ENCODE data around the gene CCNDBP1.
"Not testable (repeated sequence)": the region's sequence is repeated elsewhere in the genome, so short reads cannot be mapped to it uniquely, and the experiment has no call there.

CCNDBP1 gene

GRCh38 chr15:43185157-43186002 lies at the start of gene CCNDBP1:
Gene CCNDBP1, plus strand, starts transcription at chr15:43185403. Its CDS starts 96 bp downstream, at chr15:43185499.
- no peak for TF ChIP-seq ZNF274 (IDR thresholded peaks at IDR 0.05; ENCODE audit: low read depth, low read length)

GRCh38 chr15:43143203-43143941 lies 41.8 kb upstream of the CCNDBP1 start:
- TF ChIP-seq ZNF274 (IDR thresholded peaks at IDR 0.05; ENCODE audit: low read depth, low read length), result no peak
- H3K4me3 ChIP-seq (ENCODE audit: low read length), result no peak overlapping the region

More at GRCh38 chr15:43185157-43186002, at the start of gene CCNDBP1:
- peak within 1 kb of the TSS; percentile 69 for H3K4me3 ChIP-seq (ENCODE audit: low read length)

GRCh38 chr15:43144512-43144911 lies 40.7 kb upstream of the CCNDBP1 start:
- TF ChIP-seq ZNF274 (IDR thresholded peaks at IDR 0.05; ENCODE audit: low read depth, low read length), result no peak
- no peak overlapping the region for H3K4me3 ChIP-seq (ENCODE audit: low read length)

GRCh38 chr15:43146184-43146583 lies 39.0 kb upstream of the CCNDBP1 start:
- TF ChIP-seq ZNF274 (IDR thresholded peaks at IDR 0.05; ENCODE audit: low read depth, low read length), result no peak
- no peak overlapping the region for H3K4me3 ChIP-seq (ENCODE audit: low read length)

- no peak overlapping the region for H3K4me3 ChIP-seq (ENCODE audit: low read length)
Observed at GRCh38 chr15:43150191-43150929, 34.8 kb upstream of the CCNDBP1 start.

GRCh38 chr15:43151688-43152087 lies 33.5 kb upstream of the CCNDBP1 start:
- no peak overlapping the region for H3K4me3 ChIP-seq (ENCODE audit: low read length)
- no peak for TF ChIP-seq ZNF274 (IDR thresholded peaks at IDR 0.05; ENCODE audit: low read depth, low read length)

More at GRCh38 chr15:43150191-43150929, 34.8 kb upstream of the CCNDBP1 start:
- TF ChIP-seq ZNF274 (IDR thresholded peaks at IDR 0.05; ENCODE audit: low read depth, low read length), result no peak

- H3K4me3 ChIP-seq (ENCODE audit: low read length), result no peak overlapping the region
- TF ChIP-seq ZNF274 (IDR thresholded peaks at IDR 0.05; ENCODE audit: low read depth, low read length), result no peak
Observed at GRCh38 chr15:43153269-43153668, 31.9 kb upstream of the CCNDBP1 start.

GRCh38 chr15:43165801-43166325 lies 19.3 kb upstream of the CCNDBP1 start:
- no peak for TF ChIP-seq ZNF274 (IDR thresholded peaks at IDR 0.05; ENCODE audit: low read depth, low read length)

GRCh38 chr15:43167261-43167660 lies 17.9 kb upstream of the CCNDBP1 start:
- not testable (repeated sequence) for H3K4me3 ChIP-seq (ENCODE audit: low read length)

More at GRCh38 chr15:43165801-43166325, 19.3 kb upstream of the CCNDBP1 start:
- H3K4me3 ChIP-seq (ENCODE audit: low read length), result no peak overlapping the region

GRCh38 chr15:43168192-43169107 lies 16.8 kb upstream of the CCNDBP1 start:
- no peak overlapping the region for H3K4me3 ChIP-seq (ENCODE audit: low read length)
- no peak for TF ChIP-seq ZNF274 (IDR thresholded peaks at IDR 0.05; ENCODE audit: low read depth, low read length)

GRCh38 chr15:43169888-43170287 lies 15.3 kb upstream of the CCNDBP1 start:
- H3K4me3 ChIP-seq (ENCODE audit: low read length), result no peak overlapping the region
- no peak for TF ChIP-seq ZNF274 (IDR thresholded peaks at IDR 0.05; ENCODE audit: low read depth, low read length)

- H3K4me3 ChIP-seq (ENCODE audit: low read length), result not testable (repeated sequence)
Observed at GRCh38 chr15:43175656-43176309, 9.4 kb upstream of the CCNDBP1 start.

GRCh38 chr15:43177147-43177546 lies 8.1 kb upstream of the CCNDBP1 start:
- not testable (repeated sequence) for H3K4me3 ChIP-seq (ENCODE audit: low read length)
